Rectal smooth muscle tissue (tissue), 1 donor: ENCODE data around the gene EXOSC10.
"Not testable (repeated sequence)": the region's sequence is repeated elsewhere in the genome, so short reads cannot be mapped to it uniquely, and the experiment has no call there.

ENCODE experiments used
- H3K27ac ChIP-seq: one replicate; pipeline ENCODE4 v1.7.0; 2013; ENCODE audit warnings: low read depth, low read length, inconsistent platforms
- H3K27me3 ChIP-seq: one replicate; pipeline ENCODE4 v1.7.0; 2013; ENCODE audit warnings: low read length; ENCODE audit not compliant: control insufficient read depth, insufficient read depth
- H3K36me3 ChIP-seq: one replicate; pipeline ENCODE4 v1.7.0; 2013; ENCODE audit warnings: low read length; ENCODE audit not compliant: control insufficient read depth, insufficient read depth
- H3K4me1 ChIP-seq: one replicate; pipeline ENCODE4 v1.7.0; 2013; ENCODE audit warnings: low read length; ENCODE audit not compliant: control insufficient read depth, insufficient read depth
- H3K4me3 ChIP-seq: one replicate; pipeline ENCODE4 v1.7.0; 2013; ENCODE audit warnings: low read length
- H3K9ac ChIP-seq: one replicate; pipeline ENCODE4 v1.7.0; 2013; ENCODE audit warnings: low read length

EXOSC10 gene

DNA sequence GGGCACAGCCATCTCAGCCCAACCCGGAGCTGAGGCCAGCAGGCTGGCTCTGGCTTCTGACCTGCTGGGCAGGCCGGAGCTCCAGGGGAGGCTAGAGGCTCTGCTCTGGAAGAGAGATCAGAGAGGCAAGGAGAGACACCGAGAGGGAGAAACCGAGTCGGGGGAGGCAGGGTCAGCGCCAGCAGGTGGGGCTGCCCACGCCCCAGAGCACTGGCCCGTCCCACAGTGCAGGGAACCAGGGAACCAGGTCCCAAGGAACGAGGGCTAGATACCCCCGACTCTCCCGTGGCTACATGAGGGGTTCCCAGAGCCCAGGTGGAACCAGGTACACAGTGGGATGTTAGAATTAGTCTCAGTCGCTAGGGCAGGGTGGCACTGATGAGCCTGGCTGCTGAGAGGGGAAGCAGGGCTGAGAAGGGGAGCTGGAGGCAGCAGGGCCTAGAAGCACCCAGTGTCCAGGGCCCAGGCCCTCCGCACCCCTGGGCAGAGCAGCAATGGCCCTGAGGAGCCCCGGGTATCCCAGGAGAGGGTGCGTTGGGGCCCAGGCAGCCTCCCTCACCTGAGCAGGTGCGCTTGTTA lies 54.7 kb downstream of the EXOSC10 start:
- Histone ChIP-seq H3K27me3 (no peaks in the 10 kb centered on the region), H3K4me1 (no peaks in the 10 kb centered on the region), H3K4me3 (no peak overlapping the region), H3K36me3 (no peaks in the 10 kb centered on the region), H3K27ac (no peak overlapping the region), H3K9ac (no peak overlapping the region)

DNA sequence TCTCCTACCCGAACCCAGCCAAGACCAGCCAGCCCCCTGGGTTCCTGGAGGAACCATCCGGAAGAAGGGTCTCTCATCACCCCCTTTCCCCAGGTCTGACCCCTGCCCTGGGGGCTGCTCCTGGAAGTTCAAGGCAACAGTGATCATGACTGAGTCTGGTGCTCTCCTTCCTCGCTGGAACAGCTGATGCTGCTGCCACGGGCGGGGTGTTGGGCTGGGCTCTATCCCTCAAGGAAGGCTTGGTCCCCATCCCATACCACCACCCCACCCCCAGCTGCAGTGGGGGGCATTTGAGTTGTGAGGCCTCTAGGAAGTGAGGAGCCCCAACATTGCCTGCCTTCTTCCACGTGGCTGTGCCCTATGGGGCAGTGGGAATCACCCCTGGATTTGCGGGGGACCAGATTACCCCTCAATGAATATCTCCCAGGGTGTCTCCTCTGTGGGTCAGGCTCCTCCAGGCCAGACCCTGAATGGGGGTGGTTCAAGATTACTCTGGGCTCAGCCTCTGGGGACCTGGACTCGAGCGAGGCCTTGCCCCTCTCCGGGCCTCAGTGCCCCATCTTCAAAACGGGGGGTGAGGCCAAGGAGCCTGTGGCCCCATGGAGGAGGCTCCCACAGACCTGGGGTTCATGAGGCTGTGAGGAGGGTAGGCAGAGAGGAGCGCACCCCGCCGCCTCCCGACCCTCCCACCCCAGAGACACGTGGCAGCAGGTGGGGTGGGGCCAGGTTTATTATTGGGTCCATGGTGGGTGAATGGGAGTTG lies 55.4 kb downstream of the EXOSC10 start:
- H3K9ac ChIP-seq: no peak overlapping the region
- H3K27ac ChIP-seq: no peak overlapping the region
- H3K4me1 ChIP-seq: no peaks in the 10 kb centered on the region
- no peaks in the 10 kb centered on the region for H3K27me3 ChIP-seq
- H3K36me3 ChIP-seq: no peaks in the 10 kb centered on the region
- no peak overlapping the region for H3K4me3 ChIP-seq

DNA sequence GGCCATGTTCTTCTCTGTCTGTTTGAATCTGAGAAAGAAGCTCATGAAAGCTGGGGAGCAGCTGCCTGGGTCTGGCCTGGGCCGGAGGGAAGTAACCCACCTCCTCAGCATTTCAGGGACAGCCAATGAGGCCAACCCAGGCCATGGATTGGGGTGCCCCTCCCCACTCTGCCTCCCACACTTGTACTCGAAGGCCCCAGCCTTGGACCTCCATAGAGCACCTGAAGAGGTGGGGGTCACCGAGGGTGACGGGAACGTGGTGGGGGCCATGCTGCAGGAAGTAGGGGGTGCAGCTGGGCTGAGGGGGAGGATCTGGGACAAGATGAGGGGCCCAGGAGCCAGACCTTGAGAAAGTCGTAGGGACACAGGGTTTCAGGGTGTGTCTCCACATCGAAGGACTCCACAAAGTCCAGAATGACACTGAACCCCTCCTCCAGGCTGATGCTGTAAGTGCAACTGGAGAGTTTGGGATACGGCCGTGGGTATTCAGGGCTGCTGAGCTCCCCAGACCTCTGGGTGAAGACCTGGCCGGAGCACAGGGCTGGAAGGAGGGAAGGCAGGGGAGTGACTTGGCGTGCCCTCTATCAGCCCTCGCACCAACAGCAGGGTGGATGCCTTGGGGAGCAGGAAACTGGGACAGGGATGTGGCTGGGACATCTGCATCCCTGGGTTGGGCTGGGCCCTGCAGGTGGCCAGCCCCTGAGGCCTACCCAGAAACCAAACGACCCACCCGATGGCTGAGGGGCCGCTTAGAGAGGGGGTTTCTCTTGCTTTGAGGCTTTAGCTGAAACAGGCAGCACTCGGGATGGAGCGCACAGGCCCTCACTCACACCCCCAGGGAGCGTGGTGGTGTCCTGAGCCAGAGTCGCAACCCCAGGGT lies 56.4 kb downstream of the EXOSC10 start:
- Histone ChIP-seq H3K4me1 (no peaks in the 10 kb centered on the region), H3K27ac (no peak overlapping the region), H3K36me3 (no peaks in the 10 kb centered on the region), H3K4me3 (no peak overlapping the region), H3K27me3 (no peaks in the 10 kb centered on the region), H3K9ac (no peak overlapping the region)

DNA sequence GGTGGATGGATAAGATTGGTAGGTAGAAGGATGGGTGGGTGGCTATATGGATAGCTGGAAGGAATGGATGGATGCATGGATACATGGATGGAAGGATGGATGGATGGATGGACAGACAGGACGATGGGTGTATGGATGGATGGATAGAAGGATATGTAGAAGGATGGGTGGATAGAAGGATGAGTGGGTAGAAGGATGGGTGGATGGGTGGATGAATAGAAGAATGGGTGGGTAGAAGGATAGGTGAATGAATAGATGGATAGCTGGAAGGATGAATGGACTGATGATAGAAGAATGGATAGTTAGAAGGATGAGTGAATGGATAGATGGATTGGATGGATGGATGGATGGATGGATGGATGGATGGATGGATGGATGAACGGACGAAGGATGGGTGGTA lies 57.6 kb downstream of the EXOSC10 start:
- H3K27ac ChIP-seq: no peak overlapping the region
- no peak overlapping the region for H3K9ac ChIP-seq
- no peaks in the 10 kb centered on the region for H3K36me3 ChIP-seq
- no peaks in the 10 kb centered on the region for H3K27me3 ChIP-seq
- H3K4me1 ChIP-seq: no peaks in the 10 kb centered on the region
- no peak overlapping the region for H3K4me3 ChIP-seq

DNA sequence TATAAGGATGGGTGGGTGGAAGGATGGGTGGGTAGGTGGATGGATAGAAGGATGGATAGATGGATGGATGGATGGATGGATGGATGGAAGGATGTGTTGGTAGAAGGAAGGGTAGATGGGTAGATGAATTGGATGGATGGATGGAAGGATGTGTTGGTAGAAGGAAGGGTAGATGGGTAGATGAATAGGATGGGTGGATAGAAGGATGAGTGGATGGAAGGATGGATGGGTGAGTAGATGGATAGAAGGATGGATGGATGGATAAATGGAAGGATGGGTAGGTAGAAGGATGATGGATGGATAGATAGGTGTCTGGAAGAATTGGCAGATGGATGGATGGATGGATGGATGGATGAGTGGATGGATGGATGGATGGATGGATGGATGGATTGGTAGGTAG lies 58.6 kb downstream of the EXOSC10 start:
- no peak overlapping the region for H3K4me3 ChIP-seq
- H3K4me1 ChIP-seq: no peaks in the 10 kb centered on the region
- no peak overlapping the region for H3K9ac ChIP-seq
- no peaks in the 10 kb centered on the region for H3K36me3 ChIP-seq
- H3K27ac ChIP-seq: no peak overlapping the region
- no peaks in the 10 kb centered on the region for H3K27me3 ChIP-seq

DNA sequence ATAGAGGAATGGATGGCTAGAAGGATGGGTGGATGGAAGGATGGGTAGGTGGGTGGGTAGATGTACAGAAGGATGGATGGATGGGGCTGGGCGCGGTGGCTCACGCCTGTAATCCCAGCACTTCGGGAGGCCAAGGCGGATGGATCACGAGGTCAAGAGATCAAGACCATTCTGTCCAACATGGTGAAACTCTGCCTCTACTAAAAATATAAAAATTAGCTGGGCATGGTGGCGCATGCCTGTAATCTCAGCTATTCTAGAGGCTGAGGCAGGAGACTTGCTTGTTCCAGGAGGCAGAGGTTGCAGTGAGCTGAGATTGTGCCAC lies 59.6 kb downstream of the EXOSC10 start:
- not testable (repeated sequence) for H3K4me1 ChIP-seq, H3K36me3 ChIP-seq, H3K4me3 ChIP-seq, H3K27me3 ChIP-seq, H3K9ac ChIP-seq, H3K27ac ChIP-seq

DNA sequence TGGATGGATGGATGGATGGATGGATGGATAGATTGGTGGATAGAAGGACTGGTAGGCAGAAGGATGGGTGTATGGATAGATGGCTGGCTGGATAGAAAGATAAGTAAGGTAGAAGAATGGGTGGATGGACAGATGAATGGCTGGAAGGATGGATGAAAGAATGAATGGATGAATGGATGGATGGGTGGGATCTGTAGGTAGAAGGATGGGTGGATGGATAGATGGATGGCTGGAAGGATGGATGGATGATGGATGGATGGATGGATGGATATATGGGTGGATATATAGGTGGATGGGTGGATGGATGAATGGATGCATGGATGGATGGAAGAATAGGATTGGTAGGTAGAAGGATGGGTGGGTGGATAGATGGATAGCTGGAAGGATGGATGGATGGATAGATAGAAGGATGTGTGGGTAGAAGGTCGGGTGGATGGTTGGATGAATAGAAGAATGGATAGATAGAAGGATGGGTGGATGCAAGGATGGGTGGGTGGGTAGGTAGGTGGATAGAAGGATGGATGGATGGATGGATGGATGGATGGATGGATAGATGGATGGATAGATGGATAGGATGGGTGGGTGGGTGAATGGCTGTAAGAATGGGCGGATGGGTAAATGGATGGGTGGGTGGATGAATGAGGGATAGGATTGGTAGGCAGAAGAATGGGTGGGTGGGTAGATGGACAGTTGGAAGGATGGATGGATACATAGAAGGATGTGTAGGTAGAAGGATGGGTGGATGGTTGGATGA lies 60.1 kb downstream of the EXOSC10 start:
- H3K27ac ChIP-seq: no peak overlapping the region
- no peaks in the 10 kb centered on the region for H3K4me1 ChIP-seq
- no peak overlapping the region for H3K9ac ChIP-seq
- H3K4me3 ChIP-seq: no peak overlapping the region
- no peaks in the 10 kb centered on the region for H3K36me3 ChIP-seq
- H3K27me3 ChIP-seq: no peaks in the 10 kb centered on the region

DNA sequence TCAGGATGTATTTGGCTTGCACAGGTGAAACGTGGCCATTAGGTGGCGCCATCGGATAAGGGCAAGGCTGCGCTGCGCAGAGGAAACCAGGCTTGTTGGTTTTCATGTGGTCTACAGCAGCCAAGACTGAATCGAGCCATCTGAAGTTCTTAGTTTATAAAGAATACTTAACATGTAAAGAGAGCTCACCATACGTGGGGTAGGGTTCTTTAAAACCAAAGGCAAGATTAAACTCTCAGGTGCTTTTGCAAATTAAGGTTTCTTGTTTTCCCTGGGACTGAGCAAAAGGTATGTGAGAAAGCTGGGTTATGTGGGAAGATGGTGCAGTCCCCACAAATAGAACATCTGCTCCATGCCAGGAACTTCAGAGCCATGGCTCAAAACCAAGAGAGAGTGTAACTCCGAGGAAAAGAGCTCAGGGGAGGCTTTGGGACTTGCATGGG lies 61.9 kb downstream of the EXOSC10 start:
- no peak overlapping the region for H3K27ac ChIP-seq
- H3K36me3 ChIP-seq: no peaks in the 10 kb centered on the region
- no peaks in the 10 kb centered on the region for H3K27me3 ChIP-seq
- H3K9ac ChIP-seq: no peak overlapping the region
- no peak overlapping the region for H3K4me3 ChIP-seq
- no peaks in the 10 kb centered on the region for H3K4me1 ChIP-seq

DNA sequence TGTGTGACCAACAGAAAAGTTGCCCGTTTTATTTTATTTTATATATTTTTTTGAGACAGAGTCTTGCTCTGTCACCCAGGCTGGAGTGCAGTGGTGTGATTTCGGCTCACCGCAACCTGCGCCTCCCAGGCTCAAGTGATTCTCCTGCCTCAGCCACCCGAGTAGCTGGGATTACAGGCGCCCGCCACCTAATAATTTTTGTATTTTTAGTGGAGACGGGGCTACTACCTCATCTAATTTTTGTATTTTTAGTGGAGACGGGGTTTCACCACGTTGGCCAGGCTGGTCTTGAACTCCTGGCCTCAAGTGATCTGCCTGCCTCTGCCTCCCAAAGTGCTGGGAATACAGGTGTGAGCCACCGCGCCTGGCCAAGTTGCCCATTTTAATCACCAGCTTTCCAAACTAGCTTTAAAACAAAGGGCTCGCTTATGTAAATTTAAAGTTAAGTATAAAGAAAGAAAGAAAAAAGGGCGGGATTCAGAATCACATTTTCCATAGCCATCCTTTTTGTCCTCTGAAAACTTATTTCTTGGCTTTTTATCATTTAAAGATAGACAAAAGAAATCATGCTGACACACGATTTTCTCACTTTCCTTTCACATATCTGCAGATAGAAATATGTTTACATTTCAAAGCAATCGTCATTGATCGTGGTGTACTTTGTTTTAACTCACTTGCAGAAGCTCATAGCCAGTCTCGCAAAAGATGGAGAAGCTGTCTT lies 62.5 kb downstream of the EXOSC10 start:
- not testable (repeated sequence) for H3K4me1 ChIP-seq, H3K9ac ChIP-seq, H3K27ac ChIP-seq, H3K36me3 ChIP-seq, H3K4me3 ChIP-seq, H3K27me3 ChIP-seq

DNA sequence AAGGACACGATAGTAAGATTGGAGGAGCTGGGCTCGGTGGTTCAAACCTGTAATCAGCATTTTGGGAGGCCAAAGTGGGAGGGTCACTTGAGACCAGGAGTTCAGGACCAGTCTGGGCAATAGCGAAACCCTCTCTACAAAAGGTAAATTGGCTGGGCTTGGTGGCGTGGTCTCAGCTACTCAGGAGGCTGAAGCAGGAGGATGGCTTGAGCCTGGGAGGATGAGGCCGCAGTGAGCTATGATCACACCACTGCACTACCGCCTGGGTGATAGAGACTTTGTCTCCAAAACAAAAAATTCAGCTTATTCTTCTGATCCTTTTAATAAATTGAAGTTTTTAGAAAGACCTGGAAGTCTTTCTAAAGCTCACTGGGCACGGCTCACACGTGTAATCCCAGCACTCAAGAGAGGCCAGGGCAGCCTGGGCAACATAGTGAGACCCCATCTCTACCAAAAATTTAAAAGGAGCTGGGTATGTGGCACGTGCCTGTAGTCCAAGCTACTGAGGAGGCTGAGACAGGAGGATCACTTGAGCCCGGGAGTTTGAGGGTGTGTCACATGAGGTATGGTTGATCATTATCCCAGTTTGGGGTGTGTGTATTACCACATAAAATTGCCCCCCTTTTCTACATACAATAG lies 67.9 kb downstream of the EXOSC10 start:
- no peak overlapping the region for H3K27ac ChIP-seq
- H3K36me3 ChIP-seq: peaks cover 4% of the 10 kb centered on the region
- no peaks in the 10 kb centered on the region for H3K27me3 ChIP-seq

DNA sequence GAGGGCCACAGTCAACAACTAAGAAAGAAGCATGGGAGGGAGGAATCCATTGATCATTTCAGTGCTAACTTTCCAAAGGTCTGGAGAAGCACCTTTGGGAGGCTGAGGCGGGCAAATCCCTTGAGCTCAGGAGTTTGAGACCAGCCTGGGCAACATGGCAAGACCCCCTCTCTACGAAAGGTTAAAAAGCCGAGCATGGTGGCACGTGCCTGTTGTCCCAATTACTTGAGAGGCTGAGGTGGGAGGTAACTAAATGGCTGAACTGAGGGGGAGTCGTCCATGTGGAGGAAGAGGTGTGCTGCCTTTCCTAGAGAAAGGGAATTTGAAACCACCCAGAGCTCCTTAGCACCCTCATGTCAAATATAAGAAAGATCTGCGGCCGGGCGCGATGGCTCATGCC lies 68.8 kb downstream of the EXOSC10 start:
- Histone ChIP-seq H3K36me3 (peaks cover 7% of the 10 kb centered on the region), H3K4me3 (no peak overlapping the region), H3K27me3 (no peaks in the 10 kb centered on the region), H3K9ac (no peak overlapping the region), H3K27ac (no peak overlapping the region), H3K4me1 (no peaks in the 10 kb centered on the region)

More for the DNA sequence above, 67.9 kb downstream of the EXOSC10 start:
- Histone ChIP-seq H3K9ac (no peak overlapping the region), H3K4me1 (no peaks in the 10 kb centered on the region), H3K4me3 (no peak overlapping the region)
